Lower lobe of right lung (tissue), 2 donors: ENCODE measurements around the gene CACNG7. TPM values are rescaled to one million over a fixed set of nuclear protein-coding genes. Genes with fewer than 3 reads are reported as not detected.

Source experiments
- ATAC-seq, 2 donors: fragments of 200-7000 bp; cut with Tn5 transposase; one replicate each; pipeline ENCODE4 v1.9.1; 2020 to 2022; ENCODE audit warnings: mild to moderate bottlenecking in 2 of 2, moderate library complexity in 2 of 2
- DNase-seq: peaks from one replicate; pipeline ENCODE4 v3.0.0-alpha.2; 2020
- H3K27ac ChIP-seq: fragments of 200-600 bp; one replicate; pipeline ENCODE4 v1.8.0; 2022
- H3K27me3 ChIP-seq: fragments of 200-600 bp; one replicate; pipeline ENCODE4 v1.8.0; 2022; ENCODE audit warnings: low read depth
- H3K36me3 ChIP-seq: fragments of 200-600 bp; one replicate; pipeline ENCODE4 v1.8.0; 2022; ENCODE audit warnings: mild to moderate bottlenecking
- H3K4me1 ChIP-seq: fragments of 200-600 bp; one replicate; pipeline ENCODE4 v1.8.0; 2022
- H3K4me3 ChIP-seq: fragments of 200-600 bp; one replicate; pipeline ENCODE4 v1.8.0; 2022; ENCODE audit warnings: mild to moderate bottlenecking
- H3K9me3 ChIP-seq: fragments of 200-600 bp; one replicate; pipeline ENCODE4 v1.8.0; 2022
- CTCF ChIP-seq: fragments of 200-600 bp; IDR thresholded peaks from one replicate; pipeline ENCODE4 v1.8.0; 2022; ENCODE audit warnings: antibody characterized with exemption, mild to moderate bottlenecking
- intact Hi-C: fragments of 100-400 bp; cut with DNase I; formaldehyde crosslinking; loops from one replicate; pipeline ENCODE4 v1.11.0; 2022
- total RNA-seq: library from RNA; stranded (reverse); fragmentation: NEBNext Ultra II Directional; extraction: Animal tissue kit (Norgen Biotek cat#: 25700); gene quantifications from one replicate; pipeline ENCODE4 v1.2.1, GENCODE V29; 2021
- donor health status: DM: no; HTN: yes; CAD: no; lungs with severe emphysema.

CACNG7 gene
- total RNA-seq, 1 donor from 2014 or later: not detected

GRCh38 chr19:53983457-53984289 lies 74.6 kb downstream of the CACNG7 start:
- no peak for DNase-seq
- intact Hi-C loops: no loop called here

GRCh38 chr19:53985863-53986262 lies 76.8 kb downstream of the CACNG7 start:
- Histone ChIP-seq H3K9me3 (no peaks in the 10 kb centered on the region), H3K36me3 (no peaks in the 10 kb centered on the region), H3K27ac (no peak overlapping the region), H3K4me3 (no peak overlapping the region), H3K4me1 (no peaks in the 10 kb centered on the region), H3K27me3 (peaks cover 31% of the 10 kb centered on the region)
- no peak for TF ChIP-seq CTCF
- ATAC-seq (no peak), DNase-seq (no peak)
- intact Hi-C loops: no loop called here

More at GRCh38 chr19:53983457-53984289, 74.6 kb downstream of the CACNG7 start:
- Histone ChIP-seq H3K4me1 (peaks cover 6% of the 10 kb centered on the region), H3K9me3 (no peaks in the 10 kb centered on the region), H3K4me3 (no peak overlapping the region), H3K36me3 (no peaks in the 10 kb centered on the region), H3K27me3 (peaks cover 47% of the 10 kb centered on the region), H3K27ac (no peak overlapping the region)
- ATAC-seq: no peak
- no peak for TF ChIP-seq CTCF

DNA sequence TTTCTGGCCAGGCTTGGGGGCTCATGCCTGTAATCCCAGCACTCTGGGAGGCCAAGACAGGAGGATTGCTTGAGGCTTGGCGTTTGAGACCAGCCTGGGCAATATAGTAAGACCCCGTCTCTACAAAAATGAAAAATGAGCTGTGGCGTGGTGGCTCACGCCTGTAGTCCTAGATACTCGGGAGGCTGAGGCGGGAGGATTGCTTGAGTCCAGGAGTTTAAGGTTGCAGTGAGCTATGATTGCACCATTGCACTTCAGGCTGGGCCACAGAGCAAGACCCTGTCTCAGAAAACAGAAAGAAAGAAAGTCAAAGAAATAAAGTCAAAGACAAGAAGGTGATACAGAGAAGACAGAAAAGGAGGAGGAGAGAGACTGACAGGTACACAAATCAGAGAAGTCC lies 79.9 kb downstream of the CACNG7 start:
- DNase-seq (no peak), ATAC-seq (no peak)
- intact Hi-C loops: no loop called here
- Histone ChIP-seq H3K4me1 (peaks cover 5% of the 10 kb centered on the region), H3K4me3 (no peak overlapping the region), H3K27me3 (peaks cover 31% of the 10 kb centered on the region), H3K9me3 (no peaks in the 10 kb centered on the region), H3K27ac (no peak overlapping the region), H3K36me3 (no peaks in the 10 kb centered on the region)
- no peak for TF ChIP-seq CTCF

DNA sequence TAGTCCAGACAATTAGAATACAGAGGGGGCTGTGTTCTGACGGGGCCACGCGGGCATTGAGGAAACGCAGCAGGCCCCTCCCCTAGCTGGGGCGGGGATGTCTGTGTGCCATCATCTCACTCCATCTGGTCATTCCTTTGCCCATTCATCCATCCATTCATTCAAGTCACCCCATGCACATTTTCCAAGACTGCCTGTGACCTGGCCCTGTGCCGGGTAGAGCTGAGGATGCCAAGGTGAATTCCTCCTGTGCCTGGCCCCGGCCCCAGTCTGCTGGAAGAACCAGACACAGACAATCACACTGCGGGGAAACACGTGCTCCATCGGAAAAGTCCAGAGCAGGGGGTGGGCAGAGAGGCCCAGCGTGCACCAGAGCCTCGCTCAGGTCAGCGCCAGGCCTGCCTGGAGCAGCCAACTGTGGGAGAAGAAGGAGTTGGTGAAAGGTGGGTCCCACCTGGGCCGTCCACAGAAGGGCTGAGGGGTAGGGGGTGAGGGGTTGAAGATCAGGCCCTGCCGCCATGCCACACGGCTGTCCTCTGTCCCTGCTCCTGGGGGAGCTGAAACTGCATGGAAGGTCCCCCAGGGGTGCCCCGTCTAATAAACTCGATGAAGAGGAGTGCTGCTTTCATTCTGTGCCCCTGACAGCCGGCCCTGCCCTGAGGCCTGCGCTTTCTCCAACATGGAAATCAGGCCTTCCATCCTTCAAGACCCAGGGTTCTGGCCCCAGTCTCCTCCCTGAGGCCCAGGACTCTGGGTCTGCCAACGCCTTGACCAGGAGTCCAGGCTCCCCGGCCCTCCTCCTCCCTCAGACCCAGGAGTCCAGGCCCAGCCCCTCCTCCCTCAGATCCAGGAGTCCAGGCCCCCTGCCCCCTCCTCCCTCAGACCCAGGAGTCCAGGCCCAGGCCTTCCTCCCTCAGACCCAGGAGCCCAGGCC lies 80.8 kb downstream of the CACNG7 start:
- DNase-seq (no peak), ATAC-seq (peak in 1 of 2 donors; percentile 12)
- peaks cover 35% of the 10 kb centered on the region for H3K27me3 ChIP-seq
- no peaks in the 10 kb centered on the region for H3K9me3 ChIP-seq
- H3K36me3 ChIP-seq: no peaks in the 10 kb centered on the region
- H3K4me1 ChIP-seq: peaks cover 5% of the 10 kb centered on the region
- intact Hi-C loops: no loop called here
- no peak for TF ChIP-seq CTCF
- H3K27ac ChIP-seq: no peak overlapping the region
- no peak overlapping the region for H3K4me3 ChIP-seq

- Histone ChIP-seq H3K36me3 (no peaks in the 10 kb centered on the region), H3K9me3 (no peaks in the 10 kb centered on the region), H3K27me3 (peaks cover 48% of the 10 kb centered on the region), H3K27ac (no peak within 1 kb of the TSS), H3K4me3 (peak within 1 kb of the TSS; percentile 32), H3K4me1 (peaks cover 5% of the 10 kb centered on the region)
- intact Hi-C loops: no loop called here
- no peak for TF ChIP-seq CTCF
- DNase-seq (peak; percentile 52), ATAC-seq (peak; percentile 14 to 26)
These were observed 82.4 kb downstream of the CACNG7 start, which contains the start of gene CACNG6 for GRCh38 chr19:53991224-53992113. Gene CACNG6, plus strand, starts transcription at chr19:53991637. Its CDS starts 1,241 bp downstream, at chr19:53992878.
